ENCODE data around the gene PRICKLE4. TPM values are rescaled to one million over a fixed set of nuclear protein-coding genes. Genes with fewer than 3 reads are reported as not detected.

PRICKLE4 gene
- total RNA-seq, 3 donors from 2014 or later (not counting 1 experiment from before 2014, with no cell fraction given) = not detected

- Mint-ChIP-seq H3K27ac (no peak overlapping the region), H3K36me3 (peaks cover 13% of the 10 kb centered on the region), H3K4me1 (peaks cover 7 to 15% of the 10 kb centered on the region in 2 donors), H3K27me3 (ENCODE audit: low read depth in 2 of 2) (no peaks in the 10 kb centered on the region), H3K9me3 (no peaks in the 10 kb centered on the region), H3K4me3 (no peak overlapping the region)
- 97% methylated on average over 11 of the region's 13 CpGs for WGBS (ENCODE audit: insufficient coverage)
- intact Hi-C loops (cut with micrococcal nuclease) = no loop called here
- Histone ChIP-seq H3K4me1 (ENCODE audit: control insufficient read depth, insufficient read depth, low read length) (peaks cover 7% of the 10 kb centered on the region), H3K4me3 (ENCODE audit: low read length) (no peak overlapping the region), H3K27ac (ENCODE audit: low read length) (no peak overlapping the region), H3K27me3 (ENCODE audit: control insufficient read depth, insufficient read depth, low read length) (no peaks in the 10 kb centered on the region), H3K9me3 (ENCODE audit: control insufficient read depth, insufficient read depth, low read length) (no peaks in the 10 kb centered on the region), H3K36me3 (ENCODE audit: control insufficient read depth, insufficient read depth, low read length) (peaks cover 37% of the 10 kb centered on the region)
- ATAC-seq (no peak), DNase-seq (no peak)
- no peak for TF ChIP-seq CTCF (IDR thresholded peaks at IDR 0.05)
These were observed 5.2 kb upstream of the PRICKLE4 start for GRCh38 chr6:41775293-41775882.

GRCh38 chr6:41777551-41778285, 2.9 kb upstream of the PRICKLE4 start:
- Mint-ChIP-seq H3K4me1 (peaks cover 7 to 22% of the 10 kb centered on the region in 2 donors), H3K4me3 (peak overlapping the region; percentile 89), H3K36me3 (peaks cover 13% of the 10 kb centered on the region), H3K9me3 (no peaks in the 10 kb centered on the region), H3K27ac (no peak overlapping the region), H3K27me3 (ENCODE audit: low read depth in 2 of 2) (peaks cover 0 to 3% of the 10 kb centered on the region in 2 donors)
- no peak for TF ChIP-seq CTCF (IDR thresholded peaks at IDR 0.05)
- no peak for ATAC-seq
- no peak for DNase-seq
- Histone ChIP-seq H3K4me3 (ENCODE audit: low read length) (no peak overlapping the region), H3K27me3 (ENCODE audit: control insufficient read depth, insufficient read depth, low read length) (no peaks in the 10 kb centered on the region), H3K9me3 (ENCODE audit: control insufficient read depth, insufficient read depth, low read length) (no peaks in the 10 kb centered on the region), H3K36me3 (ENCODE audit: control insufficient read depth, insufficient read depth, low read length) (peaks cover 17% of the 10 kb centered on the region), H3K4me1 (ENCODE audit: control insufficient read depth, insufficient read depth, low read length) (peaks cover 17% of the 10 kb centered on the region), H3K27ac (ENCODE audit: low read length) (no peak overlapping the region)
- intact Hi-C loops (cut with micrococcal nuclease) = no loop called here
- WGBS (ENCODE audit: insufficient coverage) = 91% methylated on average over 5 of the region's 5 CpGs

- Mint-ChIP-seq H3K27me3 (ENCODE audit: low read depth in 2 of 2) (peaks cover 0 to 3% of the 10 kb centered on the region in 2 donors), H3K4me3 (peak overlapping the region; percentile 89), H3K27ac (peak overlapping the region in 1 of 2 donors; percentile 80), H3K9me3 (no peaks in the 10 kb centered on the region), H3K36me3 (peaks cover 12% of the 10 kb centered on the region), H3K4me1 (peaks cover 7 to 22% of the 10 kb centered on the region in 2 donors)
- no peak overlapping the region for H3K4me3 ChIP-seq (ENCODE audit: low read length)
- intact Hi-C loops (cut with micrococcal nuclease) = no loop called here
- H3K27ac ChIP-seq (ENCODE audit: low read length) = no peak overlapping the region
- 80% methylated on average over 2 of the region's 6 CpGs for WGBS (ENCODE audit: insufficient coverage)
- DNase-seq (no peak), ATAC-seq (no peak)
- no peaks in the 10 kb centered on the region for H3K9me3 ChIP-seq (ENCODE audit: control insufficient read depth, insufficient read depth, low read length)
- H3K27me3 ChIP-seq (ENCODE audit: control insufficient read depth, insufficient read depth, low read length) = no peaks in the 10 kb centered on the region
- TF ChIP-seq CTCF (IDR thresholded peaks at IDR 0.05) = no peak
- peaks cover 14% of the 10 kb centered on the region for H3K36me3 ChIP-seq (ENCODE audit: control insufficient read depth, insufficient read depth, low read length)
- H3K4me1 ChIP-seq (ENCODE audit: control insufficient read depth, insufficient read depth, low read length) = peaks cover 17% of the 10 kb centered on the region
These were observed 1.7 kb upstream of the PRICKLE4 start for GRCh38 chr6:41778895-41779294.

All from natural killer cell (primary cell).